ENCODE measurements around the gene CDCA5.

DNA sequence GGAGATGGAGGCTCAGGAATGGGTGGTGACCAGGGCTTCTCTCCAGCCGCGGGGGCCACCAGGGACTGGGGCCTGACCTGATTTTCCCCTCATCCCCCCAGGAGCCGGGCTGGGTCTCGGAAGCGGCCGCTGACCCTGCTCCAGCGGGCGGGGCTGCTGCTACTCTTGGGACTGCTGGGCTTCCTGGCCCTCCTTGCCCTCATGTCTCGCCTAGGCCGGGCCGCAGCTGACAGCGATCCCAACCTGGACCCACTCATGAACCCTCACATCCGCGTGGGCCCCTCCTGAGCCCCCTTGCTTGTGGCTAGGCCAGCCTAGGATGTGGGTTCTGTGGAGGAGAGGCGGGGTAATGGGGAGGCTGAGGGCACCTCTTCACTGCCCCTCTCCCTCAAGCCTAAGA is 4.0 kb upstream of the CDCA5 start:
- TF ChIP-seq, protein P1, sequence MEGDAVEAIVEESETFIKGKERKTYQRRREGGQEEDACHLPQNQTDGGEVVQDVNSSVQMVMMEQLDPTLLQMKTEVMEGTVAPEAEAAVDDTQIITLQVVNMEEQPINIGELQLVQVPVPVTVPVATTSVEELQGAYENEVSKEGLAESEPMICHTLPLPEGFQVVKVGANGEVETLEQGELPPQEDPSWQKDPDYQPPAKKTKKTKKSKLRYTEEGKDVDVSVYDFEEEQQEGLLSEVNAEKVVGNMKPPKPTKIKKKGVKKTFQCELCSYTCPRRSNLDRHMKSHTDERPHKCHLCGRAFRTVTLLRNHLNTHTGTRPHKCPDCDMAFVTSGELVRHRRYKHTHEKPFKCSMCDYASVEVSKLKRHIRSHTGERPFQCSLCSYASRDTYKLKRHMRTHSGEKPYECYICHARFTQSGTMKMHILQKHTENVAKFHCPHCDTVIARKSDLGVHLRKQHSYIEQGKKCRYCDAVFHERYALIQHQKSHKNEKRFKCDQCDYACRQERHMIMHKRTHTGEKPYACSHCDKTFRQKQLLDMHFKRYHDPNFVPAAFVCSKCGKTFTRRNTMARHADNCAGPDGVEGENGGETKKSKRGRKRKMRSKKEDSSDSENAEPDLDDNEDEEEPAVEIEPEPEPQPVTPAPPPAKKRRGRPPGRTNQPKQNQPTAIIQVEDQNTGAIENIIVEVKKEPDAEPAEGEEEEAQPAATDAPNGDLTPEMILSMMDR (conservative IDR thresholded peaks at IDR 0.05; ENCODE audit: low read depth, low read length), result no peak
- TF ChIP-seq EZH2 (IDR thresholded peaks at IDR 0.05; ENCODE audit: borderline replicate concordance, low read depth, low read length, poor library complexity, severe bottlenecking), result no peak
